Astrocyte of the cerebellum (primary cell): ENCODE results near the gene CDH19.

Experiments
- DNase-seq: peaks from one replicate; pipeline ENCODE4 v3.0.0-alpha.2; 2011; ENCODE audit warnings: low read depth
- H3K4me3 ChIP-seq: 2 replicates; pipeline ENCODE4 v1.5.1; 2011; ENCODE audit warnings: mild to moderate bottlenecking, low read depth, low read length, moderate library complexity
- in situ Hi-C: cut with HindIII; loops from 2 replicates; pipeline ENCODE4 v1.10.0; 2017; ENCODE audit warnings: low sequenced_read_pairs
- TF ChIP-seq, protein P1 (sequence below): IDR thresholded peaks from 2 replicates; pipeline ENCODE4 v1.5.1; 2012; ENCODE audit warnings: low read length, low read depth, moderate library complexity, mild to moderate bottlenecking; ENCODE audit errors: missing control alignments

CDH19 gene

DNA sequence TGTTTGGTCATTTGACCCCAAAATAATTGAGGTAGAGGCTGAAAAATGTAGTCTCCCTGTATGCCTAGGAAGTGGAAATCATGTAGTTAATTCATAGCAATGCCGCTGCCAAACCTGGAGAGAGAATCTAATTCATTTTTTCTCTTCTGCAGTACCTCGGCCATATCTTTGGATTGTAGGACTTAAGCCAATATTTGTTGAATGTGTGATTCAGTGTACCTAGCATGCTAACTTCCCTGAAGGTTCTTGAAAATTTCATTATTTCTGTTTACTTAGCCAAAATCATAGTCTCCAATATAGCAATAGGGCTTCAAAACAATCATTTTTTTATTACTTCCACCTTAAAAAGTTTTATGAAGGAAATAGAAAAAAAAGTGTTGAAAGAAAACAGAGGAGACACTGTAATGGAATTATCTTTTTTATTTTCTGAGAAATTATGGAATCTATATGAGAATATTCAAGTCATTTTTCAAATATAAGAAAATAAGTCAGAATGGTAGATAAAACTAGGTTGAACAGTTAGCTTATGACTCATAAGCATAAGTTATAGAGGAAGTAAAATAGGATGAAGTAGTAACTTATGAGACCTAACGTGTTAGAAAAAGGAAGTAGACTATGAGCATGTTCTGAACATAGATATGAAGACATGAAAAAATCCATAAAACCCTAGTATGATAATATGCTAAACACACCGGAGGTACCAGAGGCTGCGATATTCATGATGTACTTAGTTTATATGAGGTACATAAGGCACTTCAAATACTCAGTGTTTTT, 35.2 kb upstream of the CDH19 start:
- no peak overlapping the region for H3K4me3 ChIP-seq
- TF ChIP-seq, protein P1, sequence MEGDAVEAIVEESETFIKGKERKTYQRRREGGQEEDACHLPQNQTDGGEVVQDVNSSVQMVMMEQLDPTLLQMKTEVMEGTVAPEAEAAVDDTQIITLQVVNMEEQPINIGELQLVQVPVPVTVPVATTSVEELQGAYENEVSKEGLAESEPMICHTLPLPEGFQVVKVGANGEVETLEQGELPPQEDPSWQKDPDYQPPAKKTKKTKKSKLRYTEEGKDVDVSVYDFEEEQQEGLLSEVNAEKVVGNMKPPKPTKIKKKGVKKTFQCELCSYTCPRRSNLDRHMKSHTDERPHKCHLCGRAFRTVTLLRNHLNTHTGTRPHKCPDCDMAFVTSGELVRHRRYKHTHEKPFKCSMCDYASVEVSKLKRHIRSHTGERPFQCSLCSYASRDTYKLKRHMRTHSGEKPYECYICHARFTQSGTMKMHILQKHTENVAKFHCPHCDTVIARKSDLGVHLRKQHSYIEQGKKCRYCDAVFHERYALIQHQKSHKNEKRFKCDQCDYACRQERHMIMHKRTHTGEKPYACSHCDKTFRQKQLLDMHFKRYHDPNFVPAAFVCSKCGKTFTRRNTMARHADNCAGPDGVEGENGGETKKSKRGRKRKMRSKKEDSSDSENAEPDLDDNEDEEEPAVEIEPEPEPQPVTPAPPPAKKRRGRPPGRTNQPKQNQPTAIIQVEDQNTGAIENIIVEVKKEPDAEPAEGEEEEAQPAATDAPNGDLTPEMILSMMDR = no peak
- in situ Hi-C loops = no loop called here
- DNase-seq = no peak

DNA sequence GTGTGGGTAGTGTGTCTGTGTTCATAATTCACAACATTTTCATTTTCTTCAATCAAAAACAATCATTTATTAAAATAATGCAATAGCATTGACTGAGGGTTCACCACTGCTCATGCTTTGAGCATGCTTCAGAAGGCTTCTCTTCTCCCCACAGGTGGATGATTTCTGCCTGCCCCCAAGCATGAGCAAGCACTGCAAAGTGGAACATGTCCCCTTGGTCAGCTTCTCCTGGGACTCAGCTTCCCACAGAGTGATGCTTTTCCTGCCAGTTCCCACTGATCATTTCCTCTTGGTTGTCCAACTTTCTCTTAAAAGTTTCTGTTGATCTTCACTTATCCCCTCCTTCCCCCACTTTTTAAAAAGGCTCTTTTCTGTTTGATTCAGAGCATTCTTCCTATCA, 31.5 kb upstream of the CDH19 start:
- in situ Hi-C loops = no loop called here
- no peak overlapping the region for H3K4me3 ChIP-seq
- TF ChIP-seq, protein P1 = no peak
- DNase-seq = no peak

DNA sequence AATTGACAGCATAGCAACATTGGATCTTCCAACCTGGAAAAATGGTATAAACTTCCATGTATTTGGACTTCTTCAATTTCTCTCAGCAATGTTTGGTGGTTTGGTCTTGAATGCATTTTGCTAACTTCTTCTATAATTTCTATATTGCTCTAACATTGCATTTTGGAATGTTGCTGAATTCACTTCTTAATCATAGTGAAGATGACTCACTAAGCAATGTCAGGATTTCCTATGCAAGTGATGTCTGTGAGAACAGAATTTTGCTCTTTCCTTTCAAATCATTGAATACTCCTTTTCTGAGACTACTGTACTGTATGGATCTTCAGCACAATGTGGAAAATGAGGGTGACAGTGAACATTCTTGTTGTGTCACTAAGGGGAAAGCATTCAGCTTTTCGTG, 28.9 kb upstream of the CDH19 start:
- in situ Hi-C loops = no loop called here
- TF ChIP-seq, protein P1 = no peak
- no peak overlapping the region for H3K4me3 ChIP-seq
- DNase-seq = no peak

DNA sequence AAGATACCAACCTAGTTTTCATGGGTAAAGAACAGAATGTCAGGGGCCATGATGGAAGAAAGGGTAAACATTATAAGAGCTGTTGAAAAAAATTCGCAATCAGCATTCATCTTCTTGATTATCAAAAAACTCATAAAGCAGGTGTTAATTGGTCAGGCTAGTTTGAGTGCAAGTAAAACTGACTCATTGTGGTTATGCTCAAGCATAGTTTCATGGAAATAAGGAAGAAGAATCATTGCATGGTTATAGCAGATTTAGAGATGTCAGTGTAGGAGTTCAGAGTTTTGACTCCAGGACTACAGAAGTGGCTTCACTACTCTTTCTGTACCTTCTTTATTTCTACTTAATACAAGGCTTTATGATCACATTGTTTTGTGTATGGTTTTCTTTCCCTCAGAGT, 26.9 kb upstream of the CDH19 start:
- in situ Hi-C loops = no loop called here
- TF ChIP-seq, protein P1 = no peak
- no peak for DNase-seq
- H3K4me3 ChIP-seq = no peak overlapping the region

DNA sequence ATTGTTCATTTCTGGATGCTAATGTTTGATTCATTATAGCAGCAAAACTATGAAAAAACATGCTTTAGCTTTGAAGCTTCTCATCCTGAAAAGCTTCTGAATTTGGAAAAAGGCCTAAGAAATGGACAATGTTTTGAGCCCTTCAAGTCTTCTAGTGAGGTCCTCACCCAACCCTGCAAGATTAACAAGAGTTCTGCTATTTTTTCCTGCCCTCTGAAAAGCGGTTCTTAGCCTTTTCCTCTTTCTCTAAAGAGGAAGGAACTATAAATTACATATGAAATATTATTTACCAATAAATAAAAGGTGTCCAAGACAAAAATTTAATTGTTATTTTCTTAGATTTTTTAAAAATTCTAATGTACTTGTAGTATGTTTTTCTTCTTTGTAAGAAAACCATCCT, 19.9 kb upstream of the CDH19 start:
- TF ChIP-seq, protein P1 = no peak
- H3K4me3 ChIP-seq = no peak overlapping the region
- no peak for DNase-seq
- in situ Hi-C loops = no loop called here

DNA sequence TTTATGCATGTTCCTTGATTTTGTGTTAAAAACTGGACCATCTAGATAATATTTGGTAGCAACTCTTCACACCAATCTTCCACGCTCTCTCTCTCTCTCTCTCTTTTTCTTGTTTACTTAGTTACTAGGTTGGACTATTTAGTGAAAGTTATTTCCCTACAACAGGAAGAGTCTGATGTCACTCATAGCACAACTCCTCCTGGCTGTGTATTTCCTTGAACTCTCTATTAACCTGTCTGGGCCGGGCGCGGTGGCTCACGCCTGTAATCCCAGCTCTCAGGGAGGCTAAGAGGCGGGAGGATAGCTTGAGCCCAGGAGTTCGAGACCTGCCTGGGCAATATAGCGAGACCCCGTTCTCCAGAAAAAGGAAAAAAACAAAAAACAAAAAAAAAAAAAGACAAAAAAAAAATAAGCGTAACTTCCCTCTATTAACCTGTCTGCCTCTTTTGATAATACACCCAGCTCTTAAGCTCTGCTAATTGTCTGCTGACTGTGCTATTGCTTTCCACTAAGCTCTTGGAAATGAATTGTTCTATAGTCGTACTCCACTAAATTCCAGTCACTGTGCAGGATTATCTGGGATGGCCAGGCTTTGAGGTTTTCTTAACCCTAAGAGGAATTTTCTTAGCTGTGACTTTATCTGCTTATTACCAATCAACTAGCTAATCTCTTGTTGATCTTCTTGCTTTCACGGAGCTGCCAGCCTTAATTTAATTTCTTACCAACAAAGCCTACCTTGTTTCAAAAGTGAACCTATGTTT, 18.1 kb upstream of the CDH19 start:
- in situ Hi-C loops = no loop called here
- TF ChIP-seq, protein P1 = no peak
- no peak overlapping the region for H3K4me3 ChIP-seq
- DNase-seq = no peak
